Measurements from ENCODE around the gene PPP1R3F.

PPP1R3F gene

DNA sequence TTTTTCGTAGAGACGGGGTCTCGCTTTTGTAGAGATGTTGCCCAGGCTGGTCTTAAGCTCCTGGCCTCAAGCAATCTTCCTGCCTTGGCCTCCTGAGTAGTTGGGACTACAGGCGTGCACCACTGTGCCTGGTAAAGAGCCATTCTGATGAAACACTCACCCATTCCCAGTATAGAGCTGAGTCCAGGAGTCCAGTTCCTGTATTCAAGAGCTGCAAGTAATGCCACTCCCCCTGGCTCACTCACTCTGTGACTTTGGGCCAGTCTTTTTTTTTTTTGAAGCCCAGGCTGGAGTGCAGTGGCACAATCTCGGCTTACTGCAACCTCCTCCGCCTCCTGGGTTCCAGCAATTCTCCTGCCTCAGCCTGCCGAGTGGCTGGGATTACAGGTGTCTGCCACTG is 30.9 kb upstream of the PPP1R3F start:
- DNase-seq, result no peak
- TF ChIP-seq GATA1 (IDR thresholded peaks at IDR 0.05; ENCODE audit: low read depth, low read length) (no peak), POLR2A (IDR thresholded peaks at IDR 0.05; ENCODE audit: low read length) (no peak)

DNA sequence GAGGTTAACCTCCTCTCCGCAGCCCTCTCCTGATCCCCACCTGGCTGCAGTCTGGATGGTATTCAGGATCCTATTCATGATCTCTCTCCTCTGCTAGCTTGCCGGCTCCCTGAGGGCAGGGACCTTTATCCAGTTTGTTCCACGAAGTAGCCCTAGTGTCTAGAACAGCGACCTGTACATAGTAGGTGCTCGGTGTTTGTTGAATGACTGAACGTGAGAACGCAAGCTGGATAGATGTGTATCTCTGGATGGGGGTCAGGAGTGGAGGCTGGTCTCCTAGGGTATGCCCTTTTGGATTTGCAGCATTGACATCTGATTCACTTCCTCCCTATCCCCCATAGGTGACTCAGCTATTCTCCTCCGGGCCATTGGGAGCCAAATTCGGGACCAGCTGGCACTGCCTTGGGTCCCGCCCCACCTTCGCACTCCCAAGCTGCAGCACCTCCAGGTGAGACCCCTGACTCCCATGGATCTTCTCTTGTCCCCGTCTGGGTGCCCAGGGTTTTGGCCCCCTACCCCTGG is 27.0 kb upstream of the PPP1R3F start:
- TF ChIP-seq GATA1 (IDR thresholded peaks at IDR 0.05; ENCODE audit: low read depth, low read length) (no peak), POLR2A (IDR thresholded peaks at IDR 0.05; ENCODE audit: low read length) (no peak)
- DNase-seq, result no peak

DNA sequence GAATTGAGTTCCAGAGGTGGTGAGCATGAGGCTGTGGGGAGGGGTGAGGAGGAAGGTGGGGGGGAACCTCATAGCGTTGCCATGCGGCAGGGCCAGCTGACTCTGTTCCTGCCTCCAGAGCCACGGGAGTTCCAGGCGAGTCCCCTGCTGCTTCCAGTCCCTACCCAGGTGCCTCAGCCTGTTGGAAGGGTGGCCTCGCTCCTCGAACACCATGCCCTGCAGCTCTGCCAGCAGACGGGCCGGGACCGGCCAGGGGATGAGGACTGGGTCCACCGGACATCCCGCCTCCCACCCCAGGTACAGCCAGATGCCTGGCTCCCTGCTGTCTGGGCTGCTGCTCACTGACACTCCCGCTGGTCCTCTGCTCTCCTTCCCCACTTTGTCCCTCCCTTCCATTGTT is 26.4 kb upstream of the PPP1R3F start:
- DNase-seq, result no peak
- TF ChIP-seq POLR2A (IDR thresholded peaks at IDR 0.05; ENCODE audit: low read length), result no peak
- no peak for TF ChIP-seq GATA1 (IDR thresholded peaks at IDR 0.05; ENCODE audit: low read depth, low read length)

DNA sequence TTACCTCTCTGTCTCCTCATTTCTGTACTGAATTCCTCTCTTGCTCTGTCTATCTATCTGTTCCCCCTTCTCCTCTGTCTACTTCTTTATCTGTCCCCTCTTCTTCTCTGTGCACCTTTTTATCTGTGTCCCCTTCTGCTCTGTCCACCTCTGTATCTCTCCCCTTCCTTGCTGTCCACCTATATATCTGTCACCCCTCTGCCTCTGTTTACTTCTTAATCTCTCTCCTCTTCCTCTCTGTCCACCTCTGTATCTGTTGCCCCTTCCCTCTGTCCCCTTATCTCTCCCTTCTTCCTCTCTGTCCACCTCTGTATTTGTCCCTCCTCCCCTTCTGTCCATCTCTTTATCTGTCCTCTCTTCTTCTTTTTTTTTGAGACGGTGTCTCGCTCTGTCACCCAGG is 25.4 kb upstream of the PPP1R3F start:
- peak in 1 of 2 experiments; percentile 37 for DNase-seq
- TF ChIP-seq GATA1 (IDR thresholded peaks at IDR 0.05; ENCODE audit: low read depth, low read length), result no peak
- no peak for TF ChIP-seq POLR2A (IDR thresholded peaks at IDR 0.05; ENCODE audit: low read length)

DNA sequence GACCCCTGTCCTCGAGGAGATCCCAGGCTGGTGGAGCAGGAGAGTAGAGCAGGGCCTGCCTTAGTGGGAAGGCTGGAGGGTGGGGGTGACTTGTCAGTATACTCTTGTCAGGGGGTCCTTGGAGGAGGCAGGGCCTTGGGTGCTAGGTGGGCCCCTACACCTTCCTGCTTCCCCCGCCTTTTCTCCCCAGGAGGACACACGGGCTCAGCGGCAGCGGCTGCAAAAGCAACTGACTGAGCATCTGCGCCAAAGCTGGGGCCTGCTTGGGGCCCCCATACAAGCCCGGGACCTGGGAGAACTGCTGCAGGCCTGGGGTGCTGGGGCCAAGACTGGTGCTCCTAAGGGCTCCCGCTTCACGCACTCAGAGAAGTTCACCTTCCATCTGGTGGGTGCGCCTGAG is 23.1 kb upstream of the PPP1R3F start:
- TF ChIP-seq GATA1 (IDR thresholded peaks at IDR 0.05; ENCODE audit: low read depth, low read length) (no peak), POLR2A (IDR thresholded peaks at IDR 0.05; ENCODE audit: low read length) (no peak)
- DNase-seq, result no peak

DNA sequence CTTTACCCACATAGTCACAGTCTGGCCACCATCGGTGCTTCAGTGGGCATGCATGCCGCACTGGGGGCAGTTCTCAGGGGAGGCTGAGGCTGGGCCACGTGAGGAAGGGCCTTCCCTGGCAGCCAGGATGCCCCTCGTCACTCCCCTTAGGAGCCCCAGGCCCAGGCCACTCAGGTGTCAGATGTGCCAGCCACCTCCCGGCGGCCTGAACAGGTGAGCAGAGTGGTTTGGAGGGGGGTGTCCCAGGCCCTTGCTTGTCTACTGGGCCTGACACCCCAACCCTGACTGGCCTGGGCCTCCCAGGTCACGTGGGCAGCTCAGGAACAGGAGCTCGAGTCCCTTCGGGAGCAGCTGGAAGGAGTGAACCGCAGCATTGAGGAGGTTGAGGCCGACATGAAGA is 22.2 kb upstream of the PPP1R3F start:
- no peak for DNase-seq
- TF ChIP-seq GATA1 (IDR thresholded peaks at IDR 0.05; ENCODE audit: low read depth, low read length) (no peak), POLR2A (IDR thresholded peaks at IDR 0.05; ENCODE audit: low read length) (no peak)

DNA sequence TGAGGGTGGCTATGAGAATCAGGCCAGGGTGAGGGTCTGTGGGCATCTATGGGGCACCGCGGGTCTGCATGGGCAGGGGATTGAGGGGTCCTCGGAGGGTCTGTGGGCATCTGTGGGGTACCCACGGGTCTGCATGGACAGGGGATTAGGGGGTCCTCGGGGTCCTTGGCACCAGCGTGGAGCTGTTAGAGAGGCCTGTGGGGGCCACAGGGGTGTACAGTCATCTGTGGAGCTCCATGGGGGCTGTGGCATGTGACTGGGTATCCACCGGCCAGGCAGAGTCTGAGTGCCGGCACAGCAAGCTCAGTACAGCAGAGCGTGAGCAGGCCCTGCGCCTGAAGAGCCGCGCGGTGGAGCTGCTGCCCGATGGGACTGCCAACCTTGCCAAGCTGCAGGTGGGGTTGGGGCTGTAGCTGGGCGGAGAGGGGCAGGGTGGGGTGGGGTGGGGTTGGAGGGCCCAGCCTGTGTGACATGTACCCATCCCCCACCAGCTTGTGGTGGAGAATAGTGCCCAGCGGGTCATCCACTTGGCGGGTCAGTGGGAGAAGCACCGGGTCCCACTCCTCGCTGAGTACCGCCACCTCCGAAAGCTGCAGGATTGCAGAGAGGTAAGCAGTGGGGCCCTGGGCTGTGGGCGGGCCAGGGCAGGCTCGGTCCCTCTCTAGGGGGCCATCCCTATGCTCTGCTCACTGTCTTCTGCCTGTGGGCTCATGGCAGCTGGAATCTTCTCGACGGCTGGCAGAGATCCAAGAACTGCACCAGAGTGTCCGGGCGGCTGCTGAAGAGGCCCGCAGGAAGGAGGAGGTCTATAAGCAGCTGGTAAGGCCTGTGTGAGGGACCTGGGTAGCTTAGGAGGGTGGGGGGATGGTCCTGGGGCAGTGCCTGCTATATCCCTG is 21.4 kb upstream of the PPP1R3F start:
- TF ChIP-seq POLR2A (IDR thresholded peaks at IDR 0.05; ENCODE audit: low read length) (no peak), GATA1 (IDR thresholded peaks at IDR 0.05; ENCODE audit: low read depth, low read length) (no peak)
- no peak for DNase-seq

DNA sequence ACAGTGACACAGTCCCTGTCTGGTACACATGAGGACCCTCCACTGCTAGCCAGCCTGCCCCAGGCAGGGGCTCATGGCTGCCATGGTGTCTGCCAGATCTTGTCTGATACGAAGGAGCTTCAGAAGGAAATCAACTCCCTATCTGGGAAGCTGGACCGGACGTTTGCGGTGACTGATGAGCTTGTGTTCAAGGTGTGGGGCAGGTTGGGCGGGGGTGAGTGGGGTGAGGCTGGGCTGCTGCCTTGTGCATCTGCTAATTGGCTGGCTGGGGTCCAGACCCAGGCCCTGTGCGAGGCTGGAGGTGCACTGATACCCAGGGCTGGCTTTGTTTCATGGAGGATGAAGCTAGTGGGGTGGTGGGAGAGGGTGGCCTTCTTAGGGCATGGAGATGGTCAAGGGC is 20.5 kb upstream of the PPP1R3F start:
- TF ChIP-seq POLR2A (IDR thresholded peaks at IDR 0.05; ENCODE audit: low read length) (no peak), GATA1 (IDR thresholded peaks at IDR 0.05; ENCODE audit: low read depth, low read length) (no peak)
- no peak for DNase-seq

DNA sequence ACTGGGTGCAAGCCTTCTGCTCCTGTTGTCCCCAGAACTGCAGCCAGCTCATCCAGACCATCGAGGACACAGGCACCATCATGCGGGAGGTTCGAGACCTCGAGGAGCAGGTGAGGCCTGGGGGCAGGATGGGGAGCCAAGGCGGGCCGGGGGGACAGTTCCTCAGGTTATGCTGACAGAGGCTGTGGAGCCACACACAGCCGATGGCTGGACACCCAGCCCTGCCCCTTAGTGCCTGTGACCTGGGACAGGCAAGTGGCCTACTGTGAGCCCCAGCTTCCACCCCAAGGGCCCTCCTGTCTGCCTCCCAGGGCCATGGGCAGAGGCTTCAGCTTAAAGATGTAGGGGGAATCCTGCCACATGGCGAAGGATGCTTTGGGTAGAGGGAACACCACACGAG is 20.0 kb upstream of the PPP1R3F start:
- TF ChIP-seq GATA1 (IDR thresholded peaks at IDR 0.05; ENCODE audit: low read depth, low read length), result no peak
- TF ChIP-seq POLR2A (IDR thresholded peaks at IDR 0.05; ENCODE audit: low read length), result no peak
- no peak for DNase-seq

DNA sequence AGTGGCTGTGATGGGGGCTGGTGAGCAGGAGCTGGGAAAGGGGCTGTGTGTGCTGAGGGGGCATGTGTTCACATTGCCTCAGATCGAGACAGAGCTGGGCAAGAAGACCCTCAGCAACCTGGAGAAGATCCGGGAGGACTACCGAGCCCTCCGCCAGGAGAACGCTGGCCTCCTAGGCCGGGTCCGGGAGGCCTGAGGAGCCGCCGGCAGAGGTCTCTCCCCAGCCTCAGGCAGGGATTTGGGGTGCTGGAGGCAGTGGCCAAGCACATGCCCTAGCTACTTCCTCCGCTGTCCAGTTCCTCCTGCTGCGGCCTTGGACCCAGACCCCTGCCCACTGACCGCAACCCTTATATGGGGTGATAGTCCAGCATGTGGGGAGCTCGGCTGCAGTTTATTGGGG is 19.5 kb upstream of the PPP1R3F start:
- DNase-seq, result no peak
- TF ChIP-seq GATA1 (IDR thresholded peaks at IDR 0.05; ENCODE audit: low read depth, low read length), result no peak
- TF ChIP-seq POLR2A (IDR thresholded peaks at IDR 0.05; ENCODE audit: low read length), result no peak

DNA sequence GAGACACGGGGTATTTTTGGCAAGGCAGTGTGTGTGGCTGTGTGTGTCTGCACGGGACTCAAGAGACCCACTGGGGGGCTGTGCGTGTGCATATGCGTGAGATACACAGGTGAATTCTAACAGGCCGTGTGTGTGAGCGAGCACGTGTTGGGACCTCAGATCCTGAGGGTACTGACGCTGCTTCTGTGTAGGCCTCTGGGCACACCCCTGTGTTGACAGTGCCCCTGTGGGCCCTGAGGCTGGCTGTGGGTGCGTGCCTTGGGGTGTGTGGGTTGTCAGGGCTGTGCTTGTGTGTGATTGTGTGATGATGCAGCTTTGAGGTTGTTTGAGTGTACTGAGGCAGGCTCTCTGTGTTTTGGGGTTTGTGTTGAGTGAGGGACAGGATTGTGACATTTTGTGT is 19.0 kb upstream of the PPP1R3F start:
- TF ChIP-seq POLR2A (IDR thresholded peaks at IDR 0.05; ENCODE audit: low read length) (no peak), GATA1 (IDR thresholded peaks at IDR 0.05; ENCODE audit: low read depth, low read length) (no peak)
- DNase-seq, result no peak

DNA sequence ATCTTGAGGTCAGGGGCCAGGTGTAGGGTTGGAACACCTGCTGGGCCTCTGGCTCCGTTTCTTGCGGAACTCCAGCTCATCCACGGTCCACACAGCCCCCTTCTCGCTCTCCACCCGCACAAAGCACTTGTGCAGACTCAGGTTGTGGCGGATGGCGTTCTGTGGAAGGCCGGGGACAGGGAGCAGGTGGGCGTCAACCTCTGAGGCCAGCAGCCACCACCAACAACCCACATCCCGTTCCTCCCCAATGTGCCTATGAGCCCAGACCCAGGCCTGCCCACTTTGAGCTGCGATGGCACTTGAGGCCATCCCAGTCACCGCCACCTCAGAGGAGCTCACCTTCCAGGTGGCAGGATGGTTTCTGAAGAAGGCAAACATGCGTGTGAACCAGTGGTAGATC is 18.3 kb upstream of the PPP1R3F start:
- DNase-seq, result no peak
- TF ChIP-seq GATA1 (IDR thresholded peaks at IDR 0.05; ENCODE audit: low read depth, low read length) (no peak), POLR2A (IDR thresholded peaks at IDR 0.05; ENCODE audit: low read length) (no peak)

DNA sequence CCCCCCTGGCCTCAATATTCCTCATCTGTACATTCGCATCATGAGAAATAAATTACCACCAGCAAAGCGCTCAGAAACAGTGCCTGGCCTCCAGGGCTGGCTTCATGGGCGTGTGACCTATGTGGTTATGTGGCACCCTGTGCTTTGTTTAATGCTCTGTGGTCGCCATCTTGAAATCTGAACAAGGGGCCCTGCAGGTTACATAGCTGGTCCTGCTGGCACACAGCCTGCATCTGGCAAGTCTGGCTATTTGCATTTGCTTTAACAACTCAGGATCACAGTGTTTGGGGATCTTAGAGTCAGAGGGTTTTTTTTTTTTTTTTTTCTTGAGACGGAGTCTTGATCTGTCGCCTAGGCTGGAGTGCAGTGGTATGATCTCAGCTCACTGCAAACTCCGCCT is 15.0 kb upstream of the PPP1R3F start:
- no peak for TF ChIP-seq GATA1 (IDR thresholded peaks at IDR 0.05; ENCODE audit: low read depth, low read length)
- no peak for TF ChIP-seq POLR2A (IDR thresholded peaks at IDR 0.05; ENCODE audit: low read length)
- no peak for DNase-seq

DNA sequence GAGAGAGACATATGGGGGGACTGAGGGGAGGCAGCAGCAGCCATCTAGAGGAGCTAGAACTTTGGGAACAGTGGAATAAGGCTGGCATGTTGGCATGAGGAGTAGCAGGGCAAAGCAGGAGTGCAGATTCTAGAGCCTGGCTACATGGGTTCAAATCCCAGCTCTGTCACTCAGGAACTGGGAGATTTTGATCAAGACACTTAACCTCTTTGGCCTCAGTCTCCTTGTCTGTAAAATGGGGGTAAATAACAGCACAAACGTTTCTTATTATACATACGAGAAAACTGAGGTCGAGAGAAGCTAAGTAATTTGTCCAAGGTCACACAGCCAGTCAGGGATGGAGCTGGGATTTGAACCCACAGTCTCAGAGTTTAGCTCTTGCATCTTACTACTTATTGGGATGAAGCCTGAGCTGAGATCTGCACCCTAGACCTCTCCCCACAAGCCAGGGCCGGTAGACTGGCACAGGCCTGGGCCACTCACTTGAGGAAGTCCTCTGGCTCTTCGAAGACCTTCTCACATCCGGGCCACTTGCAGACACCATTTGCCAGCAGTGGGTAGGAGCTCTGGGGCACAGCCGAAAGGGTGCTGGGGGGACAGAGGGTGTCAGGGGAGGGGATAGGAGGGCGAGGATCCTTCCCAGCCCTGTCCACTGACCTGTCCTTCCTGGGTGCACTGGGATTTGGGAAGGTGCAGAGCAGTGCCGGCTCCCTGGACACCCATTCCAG is 13.2 kb upstream of the PPP1R3F start:
- no peak for DNase-seq
- no peak for TF ChIP-seq GATA1 (IDR thresholded peaks at IDR 0.05; ENCODE audit: low read depth, low read length)
- TF ChIP-seq POLR2A (IDR thresholded peaks at IDR 0.05; ENCODE audit: low read length), result no peak

All from erythroblast (primary cell).